ENCODE data around the gene MEGF11. TPM values are rescaled to one million over a fixed set of nuclear protein-coding genes. Genes with fewer than 3 reads are reported as not detected.

Gene MEGF11
- polyA plus RNA-seq, 2 of the 4 experiments (the other 2 are of a cell fraction), result 0.25 to 0.31 TPM

- TF ChIP-seq ESRRA (IDR thresholded peaks at IDR 0.05; ENCODE audit: borderline replicate concordance, low read length) (no peak), JUNB (IDR thresholded peaks at IDR 0.05) (no peak), EP300 (IDR thresholded peaks at IDR 0.05) (no peak), ATOH8 (CRISPR knock-in tag; IDR thresholded peaks at IDR 0.05; ENCODE audit: low read depth) (no peak), RAD21 (conservative IDR thresholded peaks at IDR 0.05 in 1 of 2, IDR thresholded peaks at IDR 0.05 in 1 of 2) (no peak)
These were observed 330.3 kb downstream of the MEGF11 start (continued) for GRCh38 chr15:65923264-65923663.

GRCh38 chr15:65922621-65923020 lies 330.9 kb downstream of the MEGF11 start:
- 79% methylated on average over 7 of the region's 7 CpGs for WGBS (ENCODE audit: missing lambda C conversion rate)

GRCh38 chr15:65921780-65922179 lies 331.8 kb downstream of the MEGF11 start:
- POLR2A ChIA-PET, result no interaction called here
- ATAC-seq (no peak), FAIRE-seq (no peak), DNase-seq (ENCODE audit: low read depth in 1 of 2, low spot score in 1 of 2) (no peak)
- Histone ChIP-seq H3K27ac (no peak overlapping the region), H3K4me2 (no peak overlapping the region), H3K9me3 (no peaks in the 10 kb centered on the region), H3K4me1 (0 out of 3 replicates have a peak, but pooled peaks cover 2% of the 10 kb centered on the region), H3K4me3 (no peak overlapping the region)
- CTCF ChIA-PET, result interaction anchor here (1.1 to 2.1 kb wide), 5 partner anchors 8 to 284 kb away, joined by 3 to 8 read pairs (median 5); no protein-coding TSS in a partner anchor
- TF ChIP-seq CBX2 (IDR thresholded peaks at IDR 0.05; ENCODE audit: borderline replicate concordance, low read depth) (no peak), MYC (IDR thresholded peaks at IDR 0.05; ENCODE audit: borderline replicate concordance, low read length) (no peak), REST (IDR thresholded peaks at IDR 0.05) (no peak), EP300 (IDR thresholded peaks at IDR 0.05) (no peak), NR3C1 (IDR thresholded peaks at IDR 0.05) (no peak), ZSCAN20 (CRISPR knock-in tag; IDR thresholded peaks at IDR 0.05) (no peak), ZFP36 (IDR thresholded peaks at IDR 0.05; ENCODE audit: borderline replicate concordance, partially characterized antibody) (no peak)
- 85% methylated on average over 5 of the region's 5 CpGs for WGBS (ENCODE audit: missing lambda C conversion rate)

More at GRCh38 chr15:65922621-65923020, 330.9 kb downstream of the MEGF11 start:
- Histone ChIP-seq H3K4me1 (no peaks in the 10 kb centered on the region), H3K27ac (no peak overlapping the region), H3K4me2 (no peak overlapping the region), H3K4me3 (no peak overlapping the region), H3K9me3 (no peaks in the 10 kb centered on the region)
- DNase-seq (ENCODE audit: low read depth in 1 of 2, low spot score in 1 of 2) (no peak), FAIRE-seq (no peak), ATAC-seq (no peak)
- ChIA-PET CTCF (interaction anchor here (0.7 to 2.1 kb wide), 4 partner anchors 7 to 13 kb away, joined by 3 to 8 read pairs (median 4); no protein-coding TSS in a partner anchor), POLR2A (no interaction called here)
- TF ChIP-seq HES2 (IDR thresholded peaks at IDR 0.05) (no peak), E2F6 (IDR thresholded peaks at IDR 0.05; ENCODE audit: borderline replicate concordance, low read depth) (no peak), HOXB5 (CRISPR knock-in tag; IDR thresholded peaks at IDR 0.05) (no peak), GATA3 (IDR thresholded peaks at IDR 0.05; ENCODE audit: borderline replicate concordance) (no peak), TP53 (CRISPR knock-in tag; IDR thresholded peaks at IDR 0.05) (no peak), FOSB (CRISPR knock-in tag; IDR thresholded peaks at IDR 0.05) (no peak), KDM5A (IDR thresholded peaks at IDR 0.05) (no peak), ATOH8 (CRISPR knock-in tag; IDR thresholded peaks at IDR 0.05; ENCODE audit: low read depth) (no peak), FOSL2 (IDR thresholded peaks at IDR 0.05) (no peak), FOSL2 (CRISPR knock-in tag; IDR thresholded peaks at IDR 0.05) (no peak), NPAS2 (CRISPR knock-in tag; IDR thresholded peaks at IDR 0.05; ENCODE audit: borderline replicate concordance) (no peak), RFX5 (IDR thresholded peaks at IDR 0.05) (no peak), SMC3 (IDR thresholded peaks at IDR 0.05) (no peak), POLR2A (IDR thresholded peaks at IDR 0.05; ENCODE audit: low read length) (no peak), KDM1A (IDR thresholded peaks at IDR 0.05; ENCODE audit: low read depth) (no peak), RCOR1 (IDR thresholded peaks at IDR 0.05; ENCODE audit: low read depth, low read length) (no peak)
